ENCODE data around the gene YIF1B. TPM values are rescaled to one million over a fixed set of nuclear protein-coding genes. Genes with fewer than 3 reads are reported as not detected.
A peak's percentile ranks its signal among the peaks of the same experiment; 100 is the strongest.

Gene YIF1B
- total RNA-seq, 1 donor from 2014 or later, result 93.3 TPM

GRCh38 chr19:38317104-38317612 is 1.4 kb upstream of the YIF1B start:
- H3K27me3 Mint-ChIP-seq (ENCODE audit: low read depth), result no peaks in the 10 kb centered on the region
- H3K9me3 Mint-ChIP-seq (ENCODE audit: low read depth), result no peaks in the 10 kb centered on the region
- H3K36me3 Mint-ChIP-seq (ENCODE audit: low read depth), result peaks cover 2% of the 10 kb centered on the region
- no peak overlapping the region for H3K27ac Mint-ChIP-seq (ENCODE audit: unreplicated experiment)
- DNase-seq (ENCODE audit: low spot score), result no peak
- no peak overlapping the region for H3K4me3 Mint-ChIP-seq (ENCODE audit: unreplicated experiment)
- no peak for TF ChIP-seq CTCF (IDR thresholded peaks at IDR 0.05)
- H3K4me1 Mint-ChIP-seq (ENCODE audit: low read depth), result peaks cover 58% of the 10 kb centered on the region

- peak overlapping the region; percentile 91 for H3K4me3 Mint-ChIP-seq (ENCODE audit: unreplicated experiment)
- DNase-seq (ENCODE audit: low spot score), result no peak
- H3K9me3 Mint-ChIP-seq (ENCODE audit: low read depth), result no peaks in the 10 kb centered on the region
- H3K36me3 Mint-ChIP-seq (ENCODE audit: low read depth), result no peaks in the 10 kb centered on the region
- TF ChIP-seq CTCF (IDR thresholded peaks at IDR 0.05), result no peak
- peaks cover 52% of the 10 kb centered on the region for H3K4me1 Mint-ChIP-seq (ENCODE audit: low read depth)
- peak overlapping the region; percentile 93 for H3K27ac Mint-ChIP-seq (ENCODE audit: unreplicated experiment)
- no peaks in the 10 kb centered on the region for H3K27me3 Mint-ChIP-seq (ENCODE audit: low read depth)
Observed at GRCh38 chr19:38316477-38317067, 825 bp upstream of the YIF1B start.

GRCh38 chr19:38310986-38311385 is 4.8 kb downstream of the YIF1B start:
- H3K36me3 Mint-ChIP-seq (ENCODE audit: low read depth), result peaks cover 5% of the 10 kb centered on the region
- no peak overlapping the region for H3K4me3 Mint-ChIP-seq (ENCODE audit: unreplicated experiment)
- no peaks in the 10 kb centered on the region for H3K27me3 Mint-ChIP-seq (ENCODE audit: low read depth)
- no peak for DNase-seq (ENCODE audit: low spot score)
- H3K9me3 Mint-ChIP-seq (ENCODE audit: low read depth), result no peaks in the 10 kb centered on the region
- H3K27ac Mint-ChIP-seq (ENCODE audit: unreplicated experiment), result no peak overlapping the region
- TF ChIP-seq CTCF (IDR thresholded peaks at IDR 0.05), result no peak
- H3K4me1 Mint-ChIP-seq (ENCODE audit: low read depth), result peaks cover 20% of the 10 kb centered on the region

- Mint-ChIP-seq H3K36me3 (ENCODE audit: low read depth) (peaks cover 5% of the 10 kb centered on the region), H3K9me3 (ENCODE audit: low read depth) (no peaks in the 10 kb centered on the region), H3K27ac (ENCODE audit: unreplicated experiment) (no peak overlapping the region), H3K27me3 (ENCODE audit: low read depth) (no peaks in the 10 kb centered on the region), H3K4me1 (ENCODE audit: low read depth) (peaks cover 18% of the 10 kb centered on the region), H3K4me3 (ENCODE audit: unreplicated experiment) (no peak overlapping the region)
- no peak for TF ChIP-seq CTCF (IDR thresholded peaks at IDR 0.05)
- DNase-seq (ENCODE audit: low spot score), result no peak
Observed at GRCh38 chr19:38310279-38310670, 5.5 kb downstream of the YIF1B start.

GRCh38 chr19:38309615-38310278 is 6.0 kb downstream of the YIF1B start:
- peaks cover 12% of the 10 kb centered on the region for H3K4me1 Mint-ChIP-seq (ENCODE audit: low read depth)
- no peaks in the 10 kb centered on the region for H3K9me3 Mint-ChIP-seq (ENCODE audit: low read depth)
- no peaks in the 10 kb centered on the region for H3K27me3 Mint-ChIP-seq (ENCODE audit: low read depth)
- no peak overlapping the region for H3K27ac Mint-ChIP-seq (ENCODE audit: unreplicated experiment)
- peaks cover 5% of the 10 kb centered on the region for H3K36me3 Mint-ChIP-seq (ENCODE audit: low read depth)
- no peak for DNase-seq (ENCODE audit: low spot score)
- no peak for TF ChIP-seq CTCF (IDR thresholded peaks at IDR 0.05)
- H3K4me3 Mint-ChIP-seq (ENCODE audit: unreplicated experiment), result no peak overlapping the region
